GM12873 (cell line): Measurements from ENCODE around the gene CASZ1.

ENCODE experiments used
- CTCF ChIP-seq: IDR thresholded peaks from 2 replicates; pipeline ENCODE4 v1.5.1; 2012; ENCODE audit warnings: low read depth, mild to moderate bottlenecking, moderate library complexity, low read length, control low read depth; ENCODE audit not compliant: insufficient read depth; ENCODE audit errors: missing control alignments

Gene CASZ1

GRCh38 chr1:10629816-10630571, 166.5 kb downstream of the CASZ1 start:
- no peak for TF ChIP-seq CTCF

GRCh38 chr1:10629091-10629815, 167.2 kb downstream of the CASZ1 start:
- TF ChIP-seq CTCF, result no peak

GRCh38 chr1:10628685-10629084, 167.8 kb downstream of the CASZ1 start:
- TF ChIP-seq CTCF, result no peak

- TF ChIP-seq CTCF, result no peak
Observed at GRCh38 chr1:10626791-10627410, 169.5 kb downstream of the CASZ1 start.

GRCh38 chr1:10626131-10626731, 170.2 kb downstream of the CASZ1 start:
- no peak for TF ChIP-seq CTCF

GRCh38 chr1:10625554-10625953, 170.9 kb downstream of the CASZ1 start:
- TF ChIP-seq CTCF, result no peak

- TF ChIP-seq CTCF, result no peak
Observed at GRCh38 chr1:10625076-10625475, 171.4 kb downstream of the CASZ1 start.
